ENCODE measurements around the gene IPO7.
"Not testable (repeated sequence)": the region's sequence is repeated elsewhere in the genome, so short reads cannot be mapped to it uniquely, and the experiment has no call there.

IPO7 gene

GRCh38 chr11:9399466-9399865 lies 15.0 kb downstream of the IPO7 start:
- no peak for DNase-seq (ENCODE audit: low read depth)

GRCh38 chr11:9401884-9402283 lies 17.4 kb downstream of the IPO7 start:
- DNase-seq (ENCODE audit: low read depth) = not testable (repeated sequence)

GRCh38 chr11:9428706-9429105 lies 44.3 kb downstream of the IPO7 start:
- DNase-seq (ENCODE audit: low read depth) = no peak

- DNase-seq (ENCODE audit: low read depth) = no peak
Observed at GRCh38 chr11:9438611-9439010, 54.2 kb downstream of the IPO7 start.

- no peak for DNase-seq (ENCODE audit: low read depth)
Observed at GRCh38 chr11:9446230-9446629, 61.8 kb downstream of the IPO7 start.

GRCh38 chr11:9448576-9449352 lies 64.3 kb downstream of the IPO7 start:
- DNase-seq (ENCODE audit: low read depth) = no peak

GRCh38 chr11:9452023-9452422 lies 67.6 kb downstream of the IPO7 start:
- peak; percentile 36 for DNase-seq (ENCODE audit: low read depth)

- DNase-seq (ENCODE audit: low read depth) = no peak
Observed at GRCh38 chr11:9455722-9456121, 71.3 kb downstream of the IPO7 start.

- DNase-seq (ENCODE audit: low read depth) = peak; percentile 61
Observed at GRCh38 chr11:9459667-9460321, 75.3 kb downstream of the IPO7 start.

- DNase-seq (ENCODE audit: low read depth) = peak; percentile 100
Observed at GRCh38 chr11:9460322-9461062, 76.0 kb downstream of the IPO7 start, which contains the start of gene ZNF143. Gene ZNF143 (plus strand): TSS chr11:9461012. CDS start chr11:9471309, 10,297 bp downstream.

GRCh38 chr11:9461063-9461759 lies 76.8 kb downstream of the IPO7 start:
- DNase-seq (ENCODE audit: low read depth) = peak; percentile 82

- peak; percentile 39 for DNase-seq (ENCODE audit: low read depth)
Observed at GRCh38 chr11:9461760-9462134, 77.3 kb downstream of the IPO7 start.

GRCh38 chr11:9462172-9462799 lies 77.8 kb downstream of the IPO7 start:
- DNase-seq (ENCODE audit: low read depth) = peak; percentile 22

GRCh38 chr11:9462806-9463537 lies 78.5 kb downstream of the IPO7 start:
- peak; percentile 6 for DNase-seq (ENCODE audit: low read depth)

GRCh38 chr11:9470765-9471164 lies 86.3 kb downstream of the IPO7 start:
- DNase-seq (ENCODE audit: low read depth) = no peak

- no peak for DNase-seq (ENCODE audit: low read depth)
Observed at GRCh38 chr11:9473408-9473807, 89.0 kb downstream of the IPO7 start.

- DNase-seq (ENCODE audit: low read depth) = no peak
Observed at GRCh38 chr11:9479899-9480298, 95.4 kb downstream of the IPO7 start.

GRCh38 chr11:9489080-9489765 lies 104.8 kb downstream of the IPO7 start:
- DNase-seq (ENCODE audit: low read depth) = peak; percentile 8

GRCh38 chr11:9490376-9490775 lies 105.9 kb downstream of the IPO7 start:
- no peak for DNase-seq (ENCODE audit: low read depth)

- DNase-seq (ENCODE audit: low read depth) = no peak
Observed at GRCh38 chr11:9493492-9493891, 109.0 kb downstream of the IPO7 start.

All from amniotic epithelial cell (primary cell).